GM12891 (cell line): Measurements from ENCODE around the gene CHKA.

Experiments used
- POLR2A ChIP-seq: IDR thresholded peaks from 2 replicates; pipeline ENCODE4 v1.6.1; 2011; ENCODE audit warnings: low read depth, low read length, control low read depth
- POLR2AphosphoS5 ChIP-seq: IDR thresholded peaks from 2 replicates; pipeline ENCODE4 v1.6.1; 2011; ENCODE audit warnings: low read depth, low read length, control low read depth
- TAF1 ChIP-seq: IDR thresholded peaks from 2 replicates; pipeline ENCODE4 v1.6.1; 2011; ENCODE audit warnings: low read depth, low read length, control low read depth

- no peak for TF ChIP-seq POLR2AphosphoS5
- no peak for TF ChIP-seq POLR2A
- TF ChIP-seq TAF1, result no peak
Observed at GRCh38 chr11:68041617-68042218, 79.5 kb downstream of the CHKA start.
